CD4-positive, alpha-beta T cell treated with Interleukin-2 at 100 ng/mL for 4 hours (primary cell): Measurements from ENCODE around the gene TOB2.
"Not testable (repeated sequence)": the region's sequence is repeated elsewhere in the genome, so short reads cannot be mapped to it uniquely, and the experiment has no call there.

Experiments used
- DNase-seq: peaks from one replicate; pipeline ENCODE4 v3.0.0-alpha.2; 2020; ENCODE audit warnings: low spot score

Gene TOB2

DNA sequence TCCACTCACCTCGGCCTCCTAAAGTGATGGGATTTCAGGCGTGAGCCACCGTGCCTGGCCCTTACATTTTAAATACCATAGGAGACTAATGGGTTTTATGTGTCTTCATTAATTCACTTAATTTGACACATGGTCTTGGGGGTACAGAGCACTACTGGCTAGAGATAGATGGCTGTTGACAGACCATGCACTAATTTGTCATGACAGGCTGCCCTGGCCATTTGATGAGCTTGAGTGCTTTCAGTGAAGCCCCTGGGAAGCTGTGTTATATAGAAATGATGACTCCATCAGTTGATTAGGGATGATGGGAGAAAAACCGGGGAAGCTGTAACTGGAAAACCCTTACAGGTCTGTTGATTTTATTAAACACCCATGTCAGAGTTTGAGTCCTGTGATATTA, 15.3 kb upstream of the TOB2 start:
- DNase-seq, result no peak

DNA sequence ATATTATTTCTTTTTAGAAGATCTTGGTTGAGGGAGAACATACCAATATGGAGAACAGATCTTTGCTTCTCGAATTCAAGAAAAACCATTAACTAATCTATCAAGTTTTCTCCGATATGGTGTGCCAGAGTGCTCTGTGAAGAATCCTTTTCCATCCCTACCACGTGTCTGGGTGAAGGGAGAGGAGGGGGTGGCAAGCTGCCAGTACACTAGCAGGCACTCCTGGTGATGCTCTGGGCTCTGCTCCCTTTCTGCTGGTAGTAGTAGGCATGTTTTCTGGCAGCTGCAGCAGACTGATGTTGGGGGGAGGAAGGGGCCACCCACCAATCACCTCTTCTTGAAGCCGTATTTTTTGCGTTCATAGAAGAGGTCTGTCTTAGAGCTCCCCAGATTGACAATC, 13.5 kb upstream of the TOB2 start:
- DNase-seq, result not testable (repeated sequence)

DNA sequence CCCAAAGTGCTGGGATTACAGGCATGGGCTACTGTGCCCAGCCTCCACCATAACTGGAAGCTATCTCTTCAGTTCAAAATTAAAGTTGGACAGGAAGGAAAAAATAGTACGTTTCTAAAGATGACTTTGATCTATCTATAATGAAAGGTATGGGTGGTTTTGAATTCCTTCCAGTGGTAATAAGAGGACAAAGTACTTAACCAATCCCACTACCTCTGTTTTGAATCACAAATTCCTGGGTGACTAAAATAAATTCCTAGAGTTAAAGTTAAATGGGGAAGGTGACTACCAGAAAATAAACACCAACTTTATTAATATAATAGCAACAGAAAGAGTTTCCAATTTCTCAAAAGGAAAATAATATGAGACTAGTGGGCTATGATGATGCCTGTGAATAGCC, 12.8 kb upstream of the TOB2 start:
- DNase-seq, result no peak

DNA sequence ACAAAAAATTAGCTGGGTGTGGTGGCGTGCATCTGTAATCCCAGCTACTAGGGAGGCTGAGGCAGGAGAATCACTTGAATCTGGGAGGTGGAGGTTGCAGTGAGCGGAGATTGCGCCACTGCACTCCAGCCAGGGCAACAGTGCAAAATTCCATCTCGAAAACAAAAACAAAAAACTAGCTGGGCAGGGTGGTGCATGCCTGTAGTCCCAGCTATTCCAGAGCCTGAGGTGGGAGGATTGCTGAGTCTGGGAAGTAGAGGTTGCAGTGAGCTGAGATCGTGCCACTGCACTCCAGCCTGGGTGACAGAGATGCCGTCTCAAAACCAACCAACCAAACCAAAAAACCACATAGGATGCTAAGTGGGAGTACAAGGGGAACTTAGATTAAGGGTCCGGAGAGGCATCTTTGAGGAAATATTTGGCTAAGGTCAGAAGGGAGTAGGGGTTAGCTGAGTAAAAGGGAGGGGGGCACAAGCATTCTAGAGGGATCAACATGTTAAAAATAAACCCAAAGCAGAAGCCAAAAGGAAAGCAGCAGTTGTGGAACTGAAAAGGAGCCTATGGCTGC, 11.6 kb upstream of the TOB2 start:
- DNase-seq, result no peak

DNA sequence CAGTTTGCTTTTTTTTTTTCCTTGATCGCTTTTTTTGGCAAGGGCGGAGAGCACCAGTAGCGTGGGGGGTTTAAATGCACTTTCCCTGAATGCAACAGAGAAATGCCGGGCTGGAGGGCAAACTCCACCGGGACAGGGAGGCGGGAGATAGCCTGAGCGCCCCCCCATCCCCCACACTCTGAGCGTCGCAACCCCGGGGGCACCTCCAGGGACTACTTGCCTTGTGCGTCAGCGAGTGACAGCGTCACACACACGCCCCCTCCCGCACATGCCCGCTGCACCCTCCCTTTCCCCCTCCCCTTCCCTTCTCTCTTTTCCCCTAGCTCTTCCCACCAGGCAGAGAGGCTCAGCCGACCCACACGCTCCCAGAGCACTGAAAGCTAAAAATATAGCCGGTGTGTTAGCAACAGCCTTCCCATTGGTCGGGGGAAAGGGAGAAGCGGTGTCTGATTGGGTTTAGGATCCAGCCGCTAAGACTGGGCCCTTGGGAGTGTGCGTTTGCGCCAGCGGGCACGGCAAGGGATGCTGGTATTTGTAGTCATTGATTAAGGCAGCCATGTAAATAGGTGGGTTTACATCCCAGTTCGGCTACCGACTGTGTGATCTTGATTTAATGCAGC, 1.7 kb upstream of the TOB2 start:
- DNase-seq, result peak; percentile 96

DNA sequence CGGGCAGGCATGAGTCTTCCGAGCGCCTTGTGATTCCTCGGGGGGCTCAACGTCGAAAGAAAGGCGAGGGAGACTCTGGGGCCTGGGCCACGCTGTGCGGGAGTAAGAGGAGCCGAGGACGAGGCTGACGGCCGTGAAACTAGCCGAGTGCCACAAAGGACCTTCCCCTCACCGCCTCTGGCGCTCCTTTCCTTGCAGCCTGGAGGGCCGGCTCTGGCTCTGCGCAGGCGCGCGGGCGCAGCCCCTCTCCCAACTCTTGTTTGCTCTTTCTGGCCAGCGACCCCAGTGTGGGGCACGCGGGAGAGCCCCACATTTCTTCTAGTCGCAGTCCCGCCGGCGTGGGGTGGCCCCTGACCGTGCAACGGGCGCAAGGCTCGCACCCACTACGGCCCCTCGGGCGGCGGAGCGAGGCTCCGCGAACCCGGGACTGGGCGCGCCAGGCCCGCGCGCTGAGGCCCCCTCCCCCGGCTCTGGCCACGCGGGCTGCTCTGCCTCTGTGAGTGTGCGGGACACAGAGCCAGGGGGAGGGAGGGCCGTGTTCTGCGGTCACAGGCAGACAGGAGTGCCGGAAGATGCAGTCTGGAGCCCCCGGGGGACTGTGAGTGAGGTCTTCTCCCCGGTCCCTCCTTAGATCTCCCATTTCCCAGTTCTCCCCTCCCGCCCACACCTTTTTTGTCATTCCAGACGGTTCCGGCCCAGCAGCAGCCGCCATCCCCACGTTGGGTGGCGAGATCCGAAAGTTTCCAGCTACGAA, 1.0 kb upstream of the TOB2 start:
- peak; percentile 44 for DNase-seq

DNA sequence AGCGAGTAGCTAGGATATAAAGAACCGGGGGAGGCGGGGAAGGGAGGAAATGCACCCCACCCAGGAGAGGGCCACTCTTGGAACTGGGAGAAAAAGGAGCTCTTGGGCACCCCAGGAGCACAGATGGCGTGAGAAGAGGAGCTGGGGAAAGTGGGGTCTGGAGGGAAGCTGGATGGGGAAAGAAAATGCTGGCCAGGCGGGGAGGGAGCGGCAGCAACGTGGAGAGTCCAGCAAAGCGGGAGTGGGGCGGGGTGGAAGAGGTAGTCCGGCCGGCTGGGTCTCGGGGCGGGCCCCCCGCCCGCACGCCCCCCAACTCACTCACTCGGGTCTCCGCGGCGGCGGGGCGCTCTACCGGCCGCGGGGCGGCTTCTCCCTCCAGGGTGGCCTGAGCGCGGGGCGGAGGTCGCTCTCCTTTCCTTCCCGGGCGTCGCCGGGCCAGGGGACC, 522 bp downstream of the TOB2 start:
- DNase-seq, result no peak

DNA sequence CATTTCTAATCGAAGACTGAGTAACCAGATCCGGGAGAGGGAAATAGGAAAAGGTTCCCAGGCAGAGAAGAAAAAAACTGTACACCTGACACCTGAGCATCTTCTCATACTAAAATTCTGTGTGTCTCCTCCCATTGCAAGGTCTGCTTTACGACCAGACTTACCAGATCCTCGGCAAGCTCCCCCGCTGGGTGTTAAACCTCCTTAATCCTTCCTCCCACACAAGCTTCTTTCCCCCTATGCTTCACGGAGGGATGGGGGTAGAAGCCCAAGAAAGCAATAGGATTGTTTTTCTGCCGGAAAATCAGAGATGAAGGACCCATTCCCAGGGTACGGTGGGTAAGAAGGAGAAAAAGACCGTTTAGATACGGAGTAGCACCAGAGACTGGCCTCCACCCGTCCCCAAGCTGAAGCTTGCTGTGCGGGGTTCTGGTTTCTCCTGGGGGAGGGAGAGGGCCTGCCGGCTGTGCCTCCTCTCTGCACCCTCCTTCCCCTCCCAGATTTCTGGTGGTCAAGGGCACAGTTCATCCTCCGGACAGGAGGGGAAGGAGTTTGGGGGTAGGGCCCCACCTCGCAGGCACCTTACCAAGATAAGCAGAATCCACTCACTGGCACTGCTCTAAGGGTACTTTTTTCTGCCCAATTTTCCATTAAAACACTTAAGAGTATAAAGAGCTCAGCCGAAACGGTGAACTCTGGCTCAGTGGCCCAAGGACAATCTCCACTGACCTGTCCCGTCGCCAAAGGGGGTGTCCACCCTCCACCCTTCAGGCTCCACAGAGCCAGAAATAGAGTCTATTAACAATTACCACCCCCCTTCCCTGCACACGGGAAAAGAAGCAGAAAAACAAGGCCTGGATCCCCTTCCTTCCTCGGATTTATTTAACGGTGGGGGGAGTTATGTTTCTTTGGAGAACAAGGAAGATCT, 1.2 kb downstream of the TOB2 start:
- DNase-seq, result peak; percentile 10

DNA sequence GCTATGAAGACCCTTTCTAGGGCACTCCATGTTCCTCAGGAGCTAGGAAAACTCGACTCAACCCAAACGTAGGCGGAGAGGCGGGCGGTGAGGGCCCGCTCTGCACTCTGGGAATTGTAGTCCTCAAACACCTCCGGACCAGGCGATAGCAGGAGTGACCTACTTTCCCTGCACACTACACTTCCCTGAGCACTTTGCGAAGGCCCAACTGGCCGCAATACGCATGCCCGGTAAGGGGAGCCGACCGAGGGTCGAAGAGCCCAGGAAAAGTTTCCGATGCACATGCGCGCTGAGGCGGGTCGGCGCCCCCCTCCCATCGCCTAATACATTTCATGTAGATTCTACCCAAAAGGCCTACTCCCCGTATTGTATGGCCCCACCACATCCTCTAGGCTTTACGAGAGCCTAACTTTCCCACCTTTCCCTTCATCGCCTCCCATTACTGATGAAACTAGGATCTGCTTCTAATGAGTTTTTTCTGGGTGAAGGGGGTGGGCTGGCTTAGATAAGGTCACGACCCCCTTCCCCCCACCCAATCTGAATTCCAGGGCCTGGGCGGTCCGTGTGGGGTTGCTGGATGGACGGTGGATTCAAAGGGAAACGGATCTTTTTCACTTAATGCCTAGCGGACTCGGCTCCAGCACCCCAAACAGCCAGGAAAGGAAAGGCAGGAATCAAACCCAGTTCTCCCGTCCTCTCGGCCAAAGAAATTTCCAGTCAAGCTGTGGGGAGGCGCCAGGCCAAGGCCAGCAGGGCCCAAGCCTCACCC, 2.1 kb downstream of the TOB2 start:
- DNase-seq, result peak; percentile 91

DNA sequence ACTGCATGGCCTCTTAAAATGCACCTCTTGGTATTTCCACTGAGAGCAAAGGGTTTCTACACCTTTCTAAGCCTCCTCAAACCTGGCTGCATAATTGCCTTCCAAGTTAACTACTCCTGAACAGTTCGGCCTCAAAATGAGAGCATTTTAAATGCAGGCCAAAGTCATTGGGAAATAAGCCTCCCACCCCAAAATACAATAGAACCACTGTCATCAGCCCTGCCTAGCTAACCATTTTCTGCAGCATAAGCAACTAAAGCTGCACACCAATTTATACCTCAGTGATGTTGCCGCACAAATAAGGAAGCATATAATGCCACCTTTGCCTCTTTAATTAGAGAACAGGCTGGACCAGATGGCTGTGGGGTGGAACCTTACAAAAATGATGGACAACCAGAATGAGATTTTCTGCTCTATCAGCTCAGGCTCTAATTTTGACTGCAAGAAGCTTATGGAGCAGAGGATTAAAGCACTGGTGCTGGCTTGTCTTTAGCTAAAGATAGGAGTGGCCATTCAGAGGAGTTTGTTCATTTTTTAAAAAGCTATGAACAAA, 4.3 kb downstream of the TOB2 start:
- no peak for DNase-seq

DNA sequence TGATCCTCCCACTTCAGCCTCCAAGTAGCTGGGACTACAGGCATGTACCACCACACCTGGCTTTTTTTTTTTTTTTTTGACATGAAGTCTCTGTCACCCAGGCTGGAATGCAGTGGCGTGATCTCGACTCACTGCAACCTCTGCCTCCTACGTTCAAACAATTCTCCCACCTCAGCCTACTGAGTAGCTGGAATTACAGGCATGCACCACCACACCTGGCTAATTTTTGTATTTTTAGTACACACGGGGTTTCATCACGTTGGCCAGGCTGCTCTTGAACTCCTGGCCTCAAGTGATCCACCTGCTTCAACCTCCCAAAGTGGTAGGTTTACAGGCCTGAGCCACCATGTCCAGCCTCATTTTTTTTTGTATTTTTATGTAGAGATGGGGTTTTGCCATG, 6.1 kb downstream of the TOB2 start:
- not testable (repeated sequence) for DNase-seq

DNA sequence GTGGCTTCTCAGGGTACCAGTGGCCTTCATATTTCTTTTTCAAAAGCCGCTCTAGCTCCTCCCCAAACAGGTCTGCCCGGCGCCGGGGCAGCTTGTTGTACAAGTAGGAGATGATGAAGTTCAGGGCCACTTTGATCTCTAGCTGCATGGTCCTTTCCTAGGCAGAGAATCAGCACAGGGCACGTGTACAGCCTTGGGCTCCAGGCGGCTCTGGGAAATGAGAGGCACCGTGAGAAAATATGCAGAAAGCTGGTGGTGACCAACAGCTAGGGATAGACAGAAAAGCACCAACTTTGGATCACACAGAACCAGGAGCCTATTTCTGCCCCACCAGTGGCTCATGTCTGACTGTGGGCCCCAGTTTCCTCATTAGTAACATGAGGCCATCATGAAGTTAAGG, 9.4 kb downstream of the TOB2 start:
- DNase-seq, result no peak

DNA sequence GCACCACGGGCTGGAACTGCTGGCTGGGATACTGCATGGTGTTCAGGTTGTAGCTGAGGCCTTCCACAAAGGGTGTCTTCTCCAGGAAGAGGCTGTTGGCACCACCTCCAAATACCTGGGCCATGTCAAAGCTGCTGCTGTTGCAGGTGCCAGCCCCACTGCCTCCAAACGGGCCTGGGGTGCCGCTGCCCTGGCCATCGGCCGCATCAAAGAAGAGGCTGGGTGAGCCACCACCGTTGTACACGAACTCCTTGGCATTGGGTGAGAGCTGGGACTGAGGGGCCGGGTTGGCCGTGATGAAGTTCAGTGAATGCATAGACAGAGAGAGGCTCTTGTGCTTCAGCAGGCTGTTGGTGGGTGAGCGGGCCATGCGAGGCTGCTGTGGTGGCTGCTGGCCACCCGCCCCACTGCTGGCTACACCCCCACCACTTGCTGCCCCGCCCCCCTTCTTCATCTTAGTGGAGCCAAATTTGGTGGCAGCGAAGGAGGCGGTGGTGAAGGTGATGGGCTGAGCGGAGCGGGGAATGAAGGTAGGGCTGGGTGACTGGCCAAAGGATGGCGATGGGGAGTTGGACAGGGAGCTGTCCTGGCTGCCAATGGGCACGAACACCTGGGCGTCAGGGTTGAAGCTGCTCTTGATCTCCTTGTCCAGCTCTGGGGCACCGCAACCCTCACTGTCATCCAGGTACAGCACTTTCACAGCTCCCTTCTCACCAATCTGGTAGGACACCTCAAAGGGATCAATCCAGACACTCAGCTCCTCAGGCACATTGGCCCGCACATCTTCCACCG, 10.1 kb downstream of the TOB2 start:
- DNase-seq, result no peak

DNA sequence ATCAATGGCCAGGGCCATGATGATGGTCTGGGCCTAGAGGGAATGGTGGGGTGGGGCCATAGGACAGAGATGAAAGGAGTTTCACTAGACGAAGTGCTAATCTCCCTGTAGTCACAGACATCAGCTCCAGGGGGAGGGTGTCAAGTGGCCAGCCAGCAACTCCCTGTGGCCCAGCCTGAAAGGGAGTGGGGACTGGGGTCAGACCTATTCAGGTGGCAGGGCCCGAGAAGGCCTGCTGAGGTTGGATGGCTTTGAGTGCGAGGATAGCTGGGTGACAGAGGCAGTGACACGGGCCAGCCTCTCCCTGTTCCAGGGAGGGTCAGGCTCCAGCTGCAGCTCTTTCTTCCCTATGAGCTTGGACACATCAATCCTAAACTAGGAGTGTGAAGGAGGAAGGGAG, 11.0 kb downstream of the TOB2 start:
- no peak for DNase-seq

DNA sequence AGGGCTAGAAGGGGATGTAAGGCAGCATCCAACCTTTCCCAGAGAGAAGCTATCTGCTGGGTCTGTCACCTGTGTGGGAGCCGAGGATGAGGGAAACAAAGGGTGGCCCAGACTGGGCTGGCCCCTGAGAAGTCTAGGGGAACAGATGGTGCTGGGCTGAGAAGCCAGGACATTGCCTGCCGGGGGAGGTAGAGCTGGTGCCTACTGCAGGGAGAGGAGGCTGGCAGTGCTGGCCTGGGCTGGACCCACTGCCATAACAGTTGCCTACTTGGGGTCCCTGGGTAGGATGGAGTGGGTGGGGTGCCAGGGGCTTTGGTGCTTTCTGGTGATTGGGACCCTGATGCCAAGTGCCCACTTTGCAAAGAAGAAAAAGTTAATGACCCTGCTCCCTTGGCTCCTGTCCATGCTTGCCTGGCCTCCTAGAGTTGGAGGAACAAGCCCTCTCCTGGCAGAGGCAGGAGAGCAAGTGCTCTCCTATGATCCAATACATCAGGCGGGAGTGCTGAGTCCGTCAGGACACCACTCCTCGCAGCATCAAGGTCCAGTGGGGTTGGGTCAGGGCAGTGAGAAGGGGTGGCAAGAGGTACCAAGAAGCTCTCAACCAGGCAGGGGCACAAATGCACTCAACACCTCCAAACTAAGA, 12.1 kb downstream of the TOB2 start:
- not testable (repeated sequence) for DNase-seq

DNA sequence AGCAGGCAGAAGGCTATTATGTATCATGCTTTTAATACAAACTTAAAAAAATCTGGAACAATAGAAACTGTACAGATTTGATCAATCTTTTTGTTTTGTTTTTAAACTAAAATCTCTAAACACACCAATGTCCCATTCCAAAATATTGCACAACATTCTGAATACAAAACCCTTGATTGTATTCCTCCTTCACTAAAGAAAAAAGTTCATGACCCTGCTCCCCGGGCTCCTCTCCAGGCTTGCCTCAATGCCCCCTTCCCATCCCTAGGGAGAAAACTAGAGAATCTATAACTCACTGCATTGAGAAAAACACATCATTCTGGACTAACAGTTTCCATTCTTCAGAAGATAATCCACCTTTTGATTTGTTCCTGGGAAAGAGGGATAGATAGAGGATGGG, 13.1 kb downstream of the TOB2 start:
- not testable (repeated sequence) for DNase-seq

DNA sequence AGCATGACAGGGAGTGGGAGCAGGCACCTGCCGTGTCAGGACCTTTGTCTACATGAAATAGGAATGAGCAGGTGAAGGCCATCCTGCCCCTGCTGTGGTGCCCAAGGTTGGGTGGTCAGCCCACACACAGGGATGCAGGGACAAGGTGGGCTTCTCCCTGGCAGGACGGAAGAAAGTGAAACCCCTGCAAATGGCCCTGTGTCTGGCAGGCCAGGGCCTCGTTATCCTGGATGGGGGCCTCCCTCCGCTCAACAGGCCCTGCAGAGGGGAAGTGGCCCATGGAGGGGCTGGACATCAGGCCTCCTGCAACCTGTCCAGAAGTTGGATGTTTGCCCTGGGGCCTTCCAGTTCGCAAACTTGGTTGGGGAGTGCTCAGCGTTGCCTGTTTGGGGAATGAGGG, 14.9 kb downstream of the TOB2 start:
- no peak for DNase-seq

DNA sequence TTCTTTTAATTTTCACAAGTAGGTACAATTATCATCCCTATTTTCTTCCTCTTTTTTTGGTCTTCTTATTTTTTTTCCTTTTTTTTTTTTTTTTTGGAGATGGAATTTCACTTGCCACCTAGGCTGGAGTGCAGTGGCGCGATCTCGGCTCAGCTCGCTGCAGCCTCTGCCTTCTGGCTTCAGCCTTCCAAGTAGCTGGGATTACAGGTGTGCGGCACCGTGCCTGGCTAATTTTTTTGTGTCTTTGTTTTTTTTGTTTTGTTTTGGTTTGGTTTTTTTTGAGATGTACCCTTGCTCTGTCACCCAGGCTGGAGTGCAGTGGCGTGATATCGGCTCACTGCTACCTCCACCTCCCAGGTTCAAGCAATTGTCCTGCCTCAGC, 16.7 kb downstream of the TOB2 start:
- no peak for DNase-seq

DNA sequence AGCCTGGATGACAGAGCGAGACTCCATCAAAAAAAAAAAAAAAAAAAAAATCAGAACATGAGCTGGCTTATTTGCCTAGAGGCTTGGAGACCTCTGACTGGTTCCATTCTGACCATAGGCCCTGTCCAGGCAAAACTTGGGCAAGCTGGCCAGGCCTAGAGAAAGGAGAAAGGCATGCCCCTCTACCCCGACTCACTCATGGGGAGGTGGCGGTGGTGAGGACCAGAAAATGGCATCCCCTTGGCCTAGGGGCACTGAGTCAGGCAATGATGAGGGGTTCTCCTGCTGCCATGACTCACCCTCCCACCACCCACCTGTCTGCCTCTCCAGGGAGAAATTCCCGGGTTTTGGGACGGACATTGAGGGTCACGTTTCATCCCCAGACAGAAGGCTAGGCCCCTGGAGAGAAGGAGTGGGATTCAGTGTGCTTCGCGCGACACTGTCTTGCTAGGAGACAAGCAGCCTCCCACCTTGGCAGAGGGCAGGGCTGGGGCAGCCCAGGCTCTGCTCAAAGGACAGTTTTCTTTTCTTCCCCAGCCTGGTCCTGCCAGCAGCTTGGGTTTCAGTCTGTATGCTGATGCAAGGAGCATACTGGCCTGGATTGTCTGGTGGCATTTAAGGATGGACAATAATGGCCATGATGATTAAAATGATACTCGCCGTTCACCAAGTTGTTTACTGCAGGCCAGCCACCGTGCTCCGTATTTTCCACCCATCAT, 17.2 kb downstream of the TOB2 start:
- DNase-seq, result no peak
